Measurements from ENCODE around the gene PSMD12. TPM values are rescaled to one million over a fixed set of nuclear protein-coding genes. Genes with fewer than 3 reads are reported as not detected.
"Not testable (repeated sequence)": the region's sequence is repeated elsewhere in the genome, so short reads cannot be mapped to it uniquely, and the experiment has no call there.

PSMD12 gene
- total RNA-seq, 1 experiment from 2014 or later = 60.0 TPM

DNA sequence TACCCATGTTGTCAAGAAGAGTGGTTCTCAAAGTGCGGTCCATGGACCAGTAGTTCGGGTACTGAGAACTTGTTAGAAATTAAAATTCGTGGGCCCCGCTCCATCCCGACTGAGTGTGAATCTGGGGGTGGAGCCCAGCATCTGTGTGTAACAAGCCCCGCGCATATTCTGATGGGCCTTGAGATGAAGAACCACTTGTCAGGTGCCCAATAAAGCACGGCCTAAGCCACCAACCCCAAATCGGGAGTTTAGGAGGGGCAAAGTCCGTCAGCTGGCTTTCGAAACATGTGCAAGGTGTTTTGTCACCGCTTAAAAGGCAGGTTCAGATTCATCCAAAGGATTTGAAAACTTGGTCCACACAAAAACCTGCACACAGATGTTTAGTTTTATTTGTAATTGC, 29.5 kb downstream of the PSMD12 start:
- H3F3A ChIP-seq (ENCODE audit: low read length, unreplicated experiment) = peaks cover 7% of the 10 kb centered on the region
- no peaks in the 10 kb centered on the region for H3K27me3 ChIP-seq (ENCODE audit: low read length)
- H3K9me3 ChIP-seq (ENCODE audit: low read length) = no peaks in the 10 kb centered on the region
- H3K9me2 ChIP-seq (replicated peaks; ENCODE audit: low read length) = no peaks in the 10 kb centered on the region
- ChIA-PET POLR2A (ENCODE audit: unreplicated experiment) (no interaction called here), CTCF (no interaction called here)
- H3K79me2 ChIP-seq (ENCODE audit: low read length) = no peaks in the 10 kb centered on the region
- H3K36me3 ChIP-seq (ENCODE audit: low read depth, low read length) = peaks cover 23% of the 10 kb centered on the region
- DNase-seq (no peak), ATAC-seq (no peak)
- H2AFZ ChIP-seq (ENCODE audit: low read length) = no peak overlapping the region
- no peak overlapping the region for H3K4me2 ChIP-seq (ENCODE audit: low read length)
- no peak for TF ChIP-seq EZH2phosphoT487 (IDR thresholded peaks at IDR 0.05; ENCODE audit: borderline replicate concordance, low read length)
- TF ChIP-seq, protein P1, sequence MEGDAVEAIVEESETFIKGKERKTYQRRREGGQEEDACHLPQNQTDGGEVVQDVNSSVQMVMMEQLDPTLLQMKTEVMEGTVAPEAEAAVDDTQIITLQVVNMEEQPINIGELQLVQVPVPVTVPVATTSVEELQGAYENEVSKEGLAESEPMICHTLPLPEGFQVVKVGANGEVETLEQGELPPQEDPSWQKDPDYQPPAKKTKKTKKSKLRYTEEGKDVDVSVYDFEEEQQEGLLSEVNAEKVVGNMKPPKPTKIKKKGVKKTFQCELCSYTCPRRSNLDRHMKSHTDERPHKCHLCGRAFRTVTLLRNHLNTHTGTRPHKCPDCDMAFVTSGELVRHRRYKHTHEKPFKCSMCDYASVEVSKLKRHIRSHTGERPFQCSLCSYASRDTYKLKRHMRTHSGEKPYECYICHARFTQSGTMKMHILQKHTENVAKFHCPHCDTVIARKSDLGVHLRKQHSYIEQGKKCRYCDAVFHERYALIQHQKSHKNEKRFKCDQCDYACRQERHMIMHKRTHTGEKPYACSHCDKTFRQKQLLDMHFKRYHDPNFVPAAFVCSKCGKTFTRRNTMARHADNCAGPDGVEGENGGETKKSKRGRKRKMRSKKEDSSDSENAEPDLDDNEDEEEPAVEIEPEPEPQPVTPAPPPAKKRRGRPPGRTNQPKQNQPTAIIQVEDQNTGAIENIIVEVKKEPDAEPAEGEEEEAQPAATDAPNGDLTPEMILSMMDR (conservative IDR thresholded peaks at IDR 0.05; ENCODE audit: low read depth, low read length) = no peak
- no peak for TF ChIP-seq EZH2 (IDR thresholded peaks at IDR 0.05; ENCODE audit: low read length, unreplicated experiment)
- intact Hi-C loops (cut with micrococcal nuclease) = loop anchor here (5.0 kb wide), 1 partner anchor 60 kb away; no protein-coding TSS in a partner anchor
- 0 out of 2 replicates have a peak, but pooled peaks cover 4% of the 10 kb centered on the region for H4K20me1 ChIP-seq (ENCODE audit: low read length)
- peaks cover 14% of the 10 kb centered on the region for H3K4me1 ChIP-seq (ENCODE audit: insufficient read depth, low read length)
- no peak overlapping the region for H3K4me3 ChIP-seq (ENCODE audit: low read length)
- TSS peak; percentile 17 for BruUV-seq (replicated peaks)
- no peak overlapping the region for H3K27ac ChIP-seq (ENCODE audit: low read length)
- no peak overlapping the region for H3K9ac ChIP-seq (ENCODE audit: low read length)

DNA sequence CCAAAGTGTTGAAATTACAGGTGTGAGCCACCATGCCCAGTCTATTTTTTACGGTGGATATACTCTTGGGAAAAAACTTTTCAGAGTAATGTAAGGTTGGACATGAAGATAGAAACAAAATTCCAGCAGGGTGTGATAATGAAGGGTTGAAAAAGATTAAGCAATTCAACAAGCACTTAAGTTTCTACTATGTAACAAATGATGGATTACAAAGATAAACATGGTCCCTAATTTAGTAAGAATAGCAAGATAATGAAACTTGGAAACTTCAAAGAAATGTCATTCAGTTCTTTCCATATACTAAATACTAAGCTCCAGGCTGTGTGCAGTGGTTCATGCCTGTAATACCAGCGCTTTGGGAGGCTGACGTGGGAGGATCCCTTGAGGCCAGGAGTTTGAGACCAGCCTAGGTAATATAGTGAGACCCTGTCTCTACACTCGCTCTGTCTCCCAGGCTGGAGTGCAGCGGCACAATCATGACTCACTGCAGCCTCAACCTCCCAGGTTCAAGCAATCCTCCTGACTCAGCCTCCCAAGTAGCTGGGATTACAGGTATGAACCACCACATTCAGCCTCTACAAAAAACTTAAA, 31.0 kb downstream of the PSMD12 start:
- Histone ChIP-seq H3K9me2 (replicated peaks; ENCODE audit: low read length) (no peaks in the 10 kb centered on the region), H3K4me2 (ENCODE audit: low read length) (no peak overlapping the region), H3K9me3 (ENCODE audit: low read length) (no peaks in the 10 kb centered on the region), H3K4me3 (ENCODE audit: low read length) (no peak overlapping the region), H3K79me2 (ENCODE audit: low read length) (no peaks in the 10 kb centered on the region), H3F3A (ENCODE audit: low read length, unreplicated experiment) (peaks cover 2% of the 10 kb centered on the region), H3K36me3 (ENCODE audit: low read depth, low read length) (peaks cover 10% of the 10 kb centered on the region; the same call in 1 of the 2 replicates), H2AFZ (ENCODE audit: low read length) (no peak overlapping the region), H3K9ac (ENCODE audit: low read length) (no peak overlapping the region), H3K27ac (ENCODE audit: low read length) (no peak overlapping the region), H3K4me1 (ENCODE audit: insufficient read depth, low read length) (peaks cover 14% of the 10 kb centered on the region), H3K27me3 (ENCODE audit: low read length) (no peaks in the 10 kb centered on the region), H4K20me1 (ENCODE audit: low read length) (no peaks in the 10 kb centered on the region)
- POLR2A ChIA-PET (ENCODE audit: unreplicated experiment) = interaction anchor here (0.5 kb wide), 1 partner anchor 19 kb away, joined by 3 read pairs; no protein-coding TSS in a partner anchor
- ATAC-seq (no peak), DNase-seq (no peak)
- no TSS peak for BruUV-seq (replicated peaks)
- CTCF ChIA-PET = interaction anchor here (0.6 kb wide), 1 partner anchor 56 kb away, joined by 5 read pairs; no protein-coding TSS in a partner anchor
- TF ChIP-seq, protein P1 (conservative IDR thresholded peaks at IDR 0.05; ENCODE audit: low read depth, low read length) = no peak
- TF ChIP-seq EZH2phosphoT487 (IDR thresholded peaks at IDR 0.05; ENCODE audit: borderline replicate concordance, low read length) (no peak), EZH2 (IDR thresholded peaks at IDR 0.05; ENCODE audit: low read length, unreplicated experiment) (no peak)
- intact Hi-C loops (cut with micrococcal nuclease) = loop anchor here (5.0 kb wide), 1 partner anchor 58 kb away; no protein-coding TSS in a partner anchor

DNA sequence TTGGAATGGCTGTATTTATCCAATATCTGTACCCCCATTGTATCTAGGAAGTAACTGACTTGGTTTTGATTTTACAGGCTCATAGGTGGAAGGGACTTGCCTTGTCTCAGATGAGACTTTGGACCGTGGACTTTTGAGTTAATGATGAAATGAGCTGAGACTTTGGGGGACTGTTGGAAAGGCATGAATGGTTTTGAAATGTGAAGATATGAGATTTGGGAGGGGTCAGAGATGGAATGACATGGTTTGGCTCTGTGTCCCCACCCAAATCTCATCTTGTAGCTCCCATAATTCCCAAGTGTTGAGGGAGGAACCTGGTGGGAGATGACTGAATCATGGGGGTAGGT, 34.2 kb downstream of the PSMD12 start:
- H3K36me3 ChIP-seq (ENCODE audit: low read depth, low read length); BruUV-seq (replicated peaks); H3K4me3 ChIP-seq (ENCODE audit: low read length); H3K9me3 ChIP-seq (ENCODE audit: low read length); CTCF ChIA-PET; ATAC-seq; H3K4me2 ChIP-seq (ENCODE audit: low read length); H3K9me2 ChIP-seq (replicated peaks; ENCODE audit: low read length); H3K4me1 ChIP-seq (ENCODE audit: insufficient read depth, low read length); DNase-seq; H3K9ac ChIP-seq (ENCODE audit: low read length); H3K79me2 ChIP-seq (ENCODE audit: low read length); H2AFZ ChIP-seq (ENCODE audit: low read length); H3K27ac ChIP-seq (ENCODE audit: low read length); H3K27me3 ChIP-seq (ENCODE audit: low read length); H4K20me1 ChIP-seq (ENCODE audit: low read length); intact Hi-C loops (cut with micrococcal nuclease); H3F3A ChIP-seq (ENCODE audit: low read length, unreplicated experiment): not testable (repeated sequence)
- POLR2A ChIA-PET (ENCODE audit: unreplicated experiment) = interaction anchor here (0.6 kb wide), 1 partner anchor 219 kb away, joined by 3 read pairs; no protein-coding TSS in a partner anchor

- H3K36me3 ChIP-seq (ENCODE audit: low read depth, low read length); BruUV-seq (replicated peaks); POLR2A ChIA-PET (ENCODE audit: unreplicated experiment); H3K27ac ChIP-seq (ENCODE audit: low read length); intact Hi-C loops (cut with micrococcal nuclease); ATAC-seq; H2AFZ ChIP-seq (ENCODE audit: low read length); H4K20me1 ChIP-seq (ENCODE audit: low read length); H3K9ac ChIP-seq (ENCODE audit: low read length); H3K4me2 ChIP-seq (ENCODE audit: low read length); H3F3A ChIP-seq (ENCODE audit: low read length, unreplicated experiment); H3K9me2 ChIP-seq (replicated peaks; ENCODE audit: low read length); H3K79me2 ChIP-seq (ENCODE audit: low read length); H3K27me3 ChIP-seq (ENCODE audit: low read length); H3K4me3 ChIP-seq (ENCODE audit: low read length); CTCF ChIA-PET; H3K9me3 ChIP-seq (ENCODE audit: low read length); H3K4me1 ChIP-seq (ENCODE audit: insufficient read depth, low read length): not testable (repeated sequence)
- DNase-seq = peak; percentile 7
These were observed 34.8 kb downstream of the PSMD12 start for GRCh38 chr17:67331381-67332161.

Measured in PC-3 (cell line).